ENCODE measurements around the gene INPP1. TPM values are rescaled to one million over a fixed set of nuclear protein-coding genes. Genes with fewer than 3 reads are reported as not detected.
A peak's percentile ranks its signal among the peaks of the same experiment; 100 is the strongest.
"Not testable (repeated sequence)": the region's sequence is repeated elsewhere in the genome, so short reads cannot be mapped to it uniquely, and the experiment has no call there.

The INPP1 gene, protein sequence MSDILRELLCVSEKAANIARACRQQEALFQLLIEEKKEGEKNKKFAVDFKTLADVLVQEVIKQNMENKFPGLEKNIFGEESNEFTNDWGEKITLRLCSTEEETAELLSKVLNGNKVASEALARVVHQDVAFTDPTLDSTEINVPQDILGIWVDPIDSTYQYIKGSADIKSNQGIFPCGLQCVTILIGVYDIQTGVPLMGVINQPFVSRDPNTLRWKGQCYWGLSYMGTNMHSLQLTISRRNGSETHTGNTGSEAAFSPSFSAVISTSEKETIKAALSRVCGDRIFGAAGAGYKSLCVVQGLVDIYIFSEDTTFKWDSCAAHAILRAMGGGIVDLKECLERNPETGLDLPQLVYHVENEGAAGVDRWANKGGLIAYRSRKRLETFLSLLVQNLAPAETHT
- total RNA-seq (1 to 10 TPM; 2.2 to 3.6 TPM), polyA plus RNA-seq (1 to 10 TPM; 1.2 to 2.8 (median 2.7) TPM), total RNA-seq (0.89 to 7.9 (median 2.4) reads per million in 6 experiments)

GRCh38 chr2:190343536-190344275, at the start of gene INPP1:
Gene INPP1, plus strand, starts transcription at chr2:190343589. Its CDS starts 16,514 bp downstream, at chr2:190360103.
- no peaks in the 10 kb centered on the region for H3K9me3 Mint-ChIP-seq
- H3K27me3 Mint-ChIP-seq: peaks cover 0 to 3% (median 0%) of the 10 kb centered on the region in 5 donors
- peaks cover 4 to 16% (median 11%) of the 10 kb centered on the region in 4 donors for H3K4me1 Mint-ChIP-seq
- peak within 1 kb of the TSS; percentile 5 to 90 (median 73) for H3K27ac Mint-ChIP-seq
- POLR2A ChIA-PET: interaction anchor here (1.1 to 1.7 kb wide), 4 partner anchors 13 to 25 kb away, joined by 3 to 7 read pairs (median 4); partner anchors contain the start of gene HIBCH
- DNase-seq (peak; percentile 16 to 68 (median 28)), ATAC-seq (peak; percentile 80 to 81)
- H3K36me3 Mint-ChIP-seq: no peaks in the 10 kb centered on the region
- H3K4me3 Mint-ChIP-seq: peak within 1 kb of the TSS; percentile 81 to 92 (median 90)

- POLR2A ChIA-PET, DNase-seq, H3K27ac Mint-ChIP-seq, ATAC-seq, H3K4me3 Mint-ChIP-seq, H3K27me3 Mint-ChIP-seq: not testable (repeated sequence)
- peaks cover 0 to 14% (median 4%) of the 10 kb centered on the region in 9 donors for H3K9me3 Mint-ChIP-seq
- H3K4me1 Mint-ChIP-seq: peaks cover 0 to 11% (median 5%) of the 10 kb centered on the region in 4 donors
- peaks cover 22 to 71% (median 54%) of the 10 kb centered on the region in 3 donors for H3K36me3 Mint-ChIP-seq
Measured at GRCh38 chr2:190297880-190298279, 45.5 kb upstream of the INPP1 start.

- POLR2A ChIA-PET: no interaction called here
- ATAC-seq (no peak), DNase-seq (no peak)
- Mint-ChIP-seq H3K9me3 (peaks cover 0 to 14% (median 4%) of the 10 kb centered on the region in 9 donors), H3K4me1 (peaks cover 0 to 26% (median 12%) of the 10 kb centered on the region in 4 donors), H3K36me3 (peaks cover 15 to 67% (median 54%) of the 10 kb centered on the region in 3 donors), H3K27me3 (no peaks in the 10 kb centered on the region), H3K4me3 (no peak overlapping the region), H3K27ac (peak overlapping the region in 1 of 10 donors; percentile 12)
Measured at GRCh38 chr2:190301032-190301431, 42.4 kb upstream of the INPP1 start.

DNA sequence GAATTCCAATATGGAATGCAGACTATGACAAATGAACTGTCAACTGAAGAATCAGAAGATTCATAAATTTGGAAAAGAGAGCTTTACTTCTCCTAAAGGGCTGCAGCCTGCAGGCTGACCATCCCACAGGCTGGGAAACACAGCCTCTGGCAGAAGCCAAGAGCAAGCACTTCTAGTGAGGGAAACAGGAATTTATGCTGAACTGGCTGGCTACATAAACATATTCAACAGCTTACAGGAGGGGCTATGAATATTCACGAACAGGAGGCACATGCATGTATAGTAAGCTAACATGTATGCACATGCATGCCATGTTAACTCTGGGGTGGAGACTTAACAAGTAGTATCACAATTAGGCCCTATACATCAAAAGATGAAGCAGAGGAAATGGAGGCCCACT, 41.3 kb upstream of the INPP1 start:
- peak overlapping the region in 3 of 10 donors; percentile 29 to 41 (median 38) for H3K27ac Mint-ChIP-seq
- H3K36me3 Mint-ChIP-seq: peaks cover 15 to 67% (median 50%) of the 10 kb centered on the region in 3 donors

DNA sequence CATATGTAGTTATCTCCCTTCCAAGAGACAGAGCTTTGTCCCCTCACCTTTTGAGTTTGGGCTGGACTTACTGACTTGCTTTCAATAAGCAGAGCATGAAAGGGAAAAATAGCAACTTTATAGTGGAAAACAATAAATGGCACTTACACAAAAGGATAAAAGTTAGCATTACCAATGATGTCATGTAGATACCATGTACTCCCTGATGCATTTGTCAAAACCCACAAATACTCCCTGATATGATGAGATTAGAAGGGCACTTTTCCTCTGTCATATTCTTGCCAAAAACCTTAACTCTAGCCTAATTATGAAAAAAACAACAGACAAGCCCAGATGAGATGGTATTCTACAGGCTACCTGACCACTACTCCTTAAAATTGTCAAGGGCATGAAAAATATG, 39.7 kb upstream of the INPP1 start:
- DNase-seq (no peak), ATAC-seq (no peak)
- Mint-ChIP-seq H3K36me3 (peaks cover 20 to 74% (median 51%) of the 10 kb centered on the region in 3 donors), H3K4me1 (peaks cover 0 to 48% (median 16%) of the 10 kb centered on the region in 4 donors), H3K27me3 (no peaks in the 10 kb centered on the region), H3K27ac (no peak overlapping the region), H3K9me3 (peaks cover 0 to 14% (median 4%) of the 10 kb centered on the region in 9 donors), H3K4me3 (no peak overlapping the region)
- POLR2A ChIA-PET: no interaction called here

More for the DNA sequence above, 41.3 kb upstream of the INPP1 start:
- peaks cover 0 to 14% (median 4%) of the 10 kb centered on the region in 9 donors for H3K9me3 Mint-ChIP-seq
- no peak overlapping the region for H3K4me3 Mint-ChIP-seq
- H3K4me1 Mint-ChIP-seq: peaks cover 0 to 33% (median 13%) of the 10 kb centered on the region in 4 donors
- DNase-seq (no peak), ATAC-seq (no peak)
- no peaks in the 10 kb centered on the region for H3K27me3 Mint-ChIP-seq
- POLR2A ChIA-PET: no interaction called here

GRCh38 chr2:190304404-190304803, 39.0 kb upstream of the INPP1 start:
- Mint-ChIP-seq H3K36me3 (peaks cover 20 to 79% (median 56%) of the 10 kb centered on the region in 3 donors), H3K4me1 (peaks cover 0 to 50% (median 16%) of the 10 kb centered on the region in 4 donors), H3K27ac (no peak overlapping the region), H3K27me3 (no peaks in the 10 kb centered on the region), H3K4me3 (no peak overlapping the region), H3K9me3 (peaks cover 0 to 14% (median 4%) of the 10 kb centered on the region in 9 donors)
- POLR2A ChIA-PET: no interaction called here
- ATAC-seq: no peak
- DNase-seq: no peak

DNA sequence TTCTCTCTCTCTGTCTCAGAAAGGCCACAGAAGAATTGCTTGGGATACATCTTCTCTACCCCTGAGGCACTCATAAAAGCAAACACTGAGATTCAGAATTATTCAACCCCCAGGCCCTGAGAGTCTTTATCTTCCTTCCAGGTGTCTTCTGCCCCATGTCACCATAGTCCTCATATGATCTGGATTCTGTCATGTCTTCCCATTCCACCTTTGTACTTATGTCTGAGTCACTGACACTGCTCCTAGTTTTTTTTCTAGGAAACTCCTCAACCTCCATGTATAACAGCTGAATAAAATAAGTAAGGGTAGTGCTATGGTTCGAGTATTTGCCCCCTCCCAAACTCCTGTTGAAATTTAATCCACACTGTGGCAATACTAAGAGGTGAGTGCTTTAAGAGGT, 35.4 kb upstream of the INPP1 start:
- Mint-ChIP-seq H3K27me3 (no peaks in the 10 kb centered on the region), H3K36me3 (peaks cover 8 to 74% (median 38%) of the 10 kb centered on the region in 3 donors), H3K27ac (no peak overlapping the region), H3K4me3 (no peak overlapping the region), H3K9me3 (no peaks in the 10 kb centered on the region), H3K4me1 (peaks cover 0 to 50% (median 16%) of the 10 kb centered on the region in 4 donors)
- DNase-seq: no peak
- no peak for ATAC-seq
- POLR2A ChIA-PET: no interaction called here

DNA sequence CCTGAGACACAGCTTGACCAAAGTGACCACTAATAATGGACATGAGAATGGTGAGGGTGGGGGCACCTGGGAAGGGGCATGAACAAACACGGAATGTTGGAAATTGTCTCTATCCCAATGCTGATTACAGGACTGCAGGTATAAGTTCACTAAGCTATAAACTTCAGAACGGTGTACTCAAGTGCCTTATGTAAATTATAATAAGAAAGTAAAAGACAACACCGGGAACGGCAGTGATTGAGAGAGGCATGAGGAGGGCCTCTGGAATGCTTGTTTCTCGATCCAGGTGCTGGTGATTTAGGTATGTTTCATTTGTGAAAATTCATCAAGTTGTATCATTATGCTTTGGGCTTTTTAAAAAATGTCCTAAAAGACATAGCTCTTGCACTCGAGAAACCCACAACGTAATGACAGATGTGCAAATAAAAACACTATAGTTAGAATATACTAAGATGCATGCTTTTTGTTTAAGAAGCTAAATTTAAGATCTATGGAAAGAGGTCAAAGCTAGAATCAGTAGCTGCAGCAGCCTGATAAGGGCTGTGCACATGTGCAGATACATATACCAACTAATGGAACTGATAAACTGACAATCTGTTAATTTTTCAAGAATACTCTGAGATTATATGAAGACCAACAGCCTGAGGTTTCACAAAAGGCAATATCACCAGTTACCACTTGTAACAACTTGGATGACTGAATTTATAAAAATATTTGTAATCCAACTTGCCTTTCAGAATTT, 31.3 kb upstream of the INPP1 start:
- H3K9me3 Mint-ChIP-seq: no peaks in the 10 kb centered on the region
- ATAC-seq (no peak), DNase-seq (no peak)
- POLR2A ChIA-PET: no interaction called here
- H3K27ac Mint-ChIP-seq: peak overlapping the region in 1 of 10 donors; percentile 51
- H3K36me3 Mint-ChIP-seq: peaks cover 5 to 54% (median 28%) of the 10 kb centered on the region in 3 donors
- peaks cover 20 to 52% (median 26%) of the 10 kb centered on the region in 4 donors for H3K4me1 Mint-ChIP-seq
- no peak overlapping the region for H3K4me3 Mint-ChIP-seq
- no peaks in the 10 kb centered on the region for H3K27me3 Mint-ChIP-seq

- POLR2A ChIA-PET, H3K9me3 Mint-ChIP-seq, H3K4me3 Mint-ChIP-seq, DNase-seq, H3K27ac Mint-ChIP-seq, H3K27me3 Mint-ChIP-seq, ATAC-seq: not testable (repeated sequence)
- peaks cover 25 to 53% (median 32%) of the 10 kb centered on the region in 4 donors for H3K4me1 Mint-ChIP-seq
- peaks cover 5 to 54% (median 23%) of the 10 kb centered on the region in 3 donors for H3K36me3 Mint-ChIP-seq
Measured at GRCh38 chr2:190312635-190313025, 30.8 kb upstream of the INPP1 start.

DNA sequence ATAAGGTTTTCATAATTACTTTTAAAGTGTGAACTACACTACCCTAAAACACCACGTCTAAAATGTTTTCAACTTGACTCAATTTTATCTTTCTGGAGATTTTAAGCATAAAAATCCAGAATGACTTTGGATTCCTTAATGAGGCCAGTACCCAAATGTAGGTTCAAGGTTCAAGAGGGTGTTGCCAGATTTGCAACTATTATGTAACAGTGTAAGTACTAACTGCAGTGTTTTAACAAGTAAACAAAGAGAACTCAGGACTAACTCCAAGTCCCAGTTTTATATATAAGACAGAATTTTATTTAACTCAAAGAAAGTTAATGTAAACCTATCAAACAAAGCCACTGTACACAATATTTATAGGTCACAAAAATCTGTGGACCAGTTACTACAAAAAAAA, 29.5 kb upstream of the INPP1 start:
- DNase-seq (no peak), ATAC-seq (no peak)
- POLR2A ChIA-PET: no interaction called here
- Mint-ChIP-seq H3K36me3 (peaks cover 0 to 42% (median 16%) of the 10 kb centered on the region in 3 donors), H3K4me3 (no peak overlapping the region), H3K9me3 (no peaks in the 10 kb centered on the region), H3K27ac (no peak overlapping the region), H3K27me3 (no peaks in the 10 kb centered on the region), H3K4me1 (peaks cover 25 to 53% (median 39%) of the 10 kb centered on the region in 4 donors)

DNA sequence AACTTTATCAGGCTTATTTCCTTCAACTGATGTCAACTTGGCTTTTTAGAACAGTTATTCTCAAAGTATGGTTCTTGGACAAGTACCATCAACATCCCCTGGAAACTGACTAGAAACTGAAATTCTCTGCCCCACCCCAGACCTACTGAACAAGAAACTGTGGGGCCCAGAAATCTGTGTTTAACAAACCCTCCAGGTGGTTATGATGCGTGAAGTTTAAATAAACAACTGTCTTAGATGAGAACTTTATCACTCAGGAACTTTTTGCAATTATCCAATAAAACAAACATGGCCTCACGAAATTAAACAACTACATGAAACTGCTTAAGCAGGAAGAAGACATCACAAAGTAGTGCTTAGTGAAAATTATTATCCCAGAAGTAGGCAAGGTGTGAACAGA, 28.1 kb upstream of the INPP1 start:
- Mint-ChIP-seq H3K27me3 (no peaks in the 10 kb centered on the region), H3K4me1 (peaks cover 28 to 67% (median 50%) of the 10 kb centered on the region in 4 donors), H3K36me3 (peaks cover 0 to 30% (median 11%) of the 10 kb centered on the region in 3 donors), H3K4me3 (no peak overlapping the region), H3K9me3 (no peaks in the 10 kb centered on the region), H3K27ac (no peak overlapping the region)
- ATAC-seq (no peak), DNase-seq (no peak)
- POLR2A ChIA-PET: no interaction called here

DNA sequence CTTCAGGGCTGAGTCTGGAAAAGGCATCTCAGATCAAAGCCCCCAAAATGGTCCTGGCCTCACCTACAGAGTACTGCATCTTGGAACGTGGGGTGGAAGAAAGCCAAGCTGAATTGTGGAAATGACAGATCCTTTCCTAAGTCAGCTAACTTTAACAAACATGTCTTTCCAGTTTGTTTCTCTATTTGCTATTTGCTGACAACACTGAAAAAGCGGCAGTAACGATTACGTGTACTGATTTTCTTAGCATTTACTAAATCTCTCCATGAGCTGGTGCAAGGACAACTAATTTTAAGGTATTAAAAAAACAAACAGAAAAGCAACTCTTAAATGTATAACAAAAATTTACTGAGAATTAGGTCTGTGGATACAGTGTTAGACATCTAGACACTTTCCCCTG, 24.9 kb upstream of the INPP1 start:
- H3K4me3 Mint-ChIP-seq: peak overlapping the region; percentile 94 to 100 (median 100)
- peaks cover 0 to 9% (median 0%) of the 10 kb centered on the region in 3 donors for H3K36me3 Mint-ChIP-seq
- POLR2A ChIA-PET: interaction anchor here (1.0 to 1.7 kb wide), 3 partner anchors 25 to 89 kb away, joined by 4 to 7 read pairs (median 7); partner anchors contain the start of gene INPP1
- no peaks in the 10 kb centered on the region for H3K9me3 Mint-ChIP-seq
- peak overlapping the region in 9 of 10 donors; percentile 96 to 100 (median 99) for H3K27ac Mint-ChIP-seq
- DNase-seq: no peak
- H3K27me3 Mint-ChIP-seq: no peaks in the 10 kb centered on the region
- peaks cover 24 to 60% (median 57%) of the 10 kb centered on the region in 4 donors for H3K4me1 Mint-ChIP-seq
- no peak for ATAC-seq

Data from naive thymus-derived CD8-positive, alpha-beta T cell (primary cell).